GM19025 (cell line): ENCODE data around the gene HMSD.

ENCODE experiments used
- ATAC-seq: cut with Tn5 transposase; IDR thresholded peaks from one replicate; pipeline ENCODE4 v1.9.1; 2021; ENCODE audit warnings: mild to moderate bottlenecking, low read depth, moderate library complexity; ENCODE audit not compliant: unreplicated experiment

The HMSD gene

GRCh38 chr18:63953811-63954210, 4.7 kb downstream of the HMSD start:
- no peak for ATAC-seq

GRCh38 chr18:63956755-63957154, 7.7 kb downstream of the HMSD start:
- ATAC-seq: no peak

- no peak for ATAC-seq
Measured at GRCh38 chr18:63960891-63961290, 11.8 kb downstream of the HMSD start.

- ATAC-seq: no peak
Measured at GRCh38 chr18:63961435-63961980, 12.4 kb downstream of the HMSD start.

- no peak for ATAC-seq
Measured at GRCh38 chr18:63962137-63962536, 13.0 kb downstream of the HMSD start.

- no peak for ATAC-seq
Measured at GRCh38 chr18:63963615-63964256, 14.6 kb downstream of the HMSD start.

GRCh38 chr18:63964908-63965307, 15.8 kb downstream of the HMSD start:
- ATAC-seq: no peak

GRCh38 chr18:63965716-63966330, 16.7 kb downstream of the HMSD start:
- no peak for ATAC-seq

GRCh38 chr18:63969942-63970808, 21.1 kb downstream of the HMSD start, which contains the start of gene SERPINB8:
TSS of gene SERPINB8 (plus strand) at chr18:63970081. CDS start at chr18:63978309, 8,228 bp downstream.
- ATAC-seq: peak; percentile 94

GRCh38 chr18:63970809-63971205, 21.7 kb downstream of the HMSD start:
- no peak for ATAC-seq

- no peak for ATAC-seq
Measured at GRCh38 chr18:63971320-63972001, 22.4 kb downstream of the HMSD start.

GRCh38 chr18:63972002-63972376, 22.9 kb downstream of the HMSD start:
- no peak for ATAC-seq

GRCh38 chr18:63974991-63975390, 25.9 kb downstream of the HMSD start:
- ATAC-seq: no peak

- no peak for ATAC-seq
Measured at GRCh38 chr18:63975628-63976027, 26.5 kb downstream of the HMSD start.

- no peak for ATAC-seq
Measured at GRCh38 chr18:63977040-63977439, 27.9 kb downstream of the HMSD start.

GRCh38 chr18:63979409-63979920, 30.4 kb downstream of the HMSD start:
- peak; percentile 52 for ATAC-seq

GRCh38 chr18:63980027-63980426, 30.9 kb downstream of the HMSD start:
- no peak for ATAC-seq

GRCh38 chr18:63980896-63981460, 31.9 kb downstream of the HMSD start:
- no peak for ATAC-seq

- no peak for ATAC-seq
Measured at GRCh38 chr18:63981719-63982118, 32.6 kb downstream of the HMSD start.

GRCh38 chr18:63982361-63982760, 33.3 kb downstream of the HMSD start:
- ATAC-seq: no peak
